H1 (cell line): ENCODE data around the gene ZBTB45. TPM values are rescaled to one million over a fixed set of nuclear protein-coding genes. Genes with fewer than 3 reads are reported as not detected.

Experiments
- E2F6 ChIP-seq: IDR thresholded peaks from 2 replicates; pipeline ENCODE4 v1.6.1; 2012; ENCODE audit warnings: inconsistent platforms
- SIX5 ChIP-seq: IDR thresholded peaks from 2 replicates; pipeline ENCODE4 v1.6.1; 2011; ENCODE audit warnings: mild to moderate bottlenecking, low read depth, low read length
- polyA plus RNA-seq, 7 experiments: library from polyadenylated mRNA; depleted of rRNA in 3 of 7; stranded (reverse) in 5 of 7; unstranded in 2 of 7; fragments of >200 nt in 5 of 7; fragments of 200-250 nt in 2 of 7; gene quantifications; 1 replicate in 5 of 7; 2 replicates in 1 of 7; 4 replicates in 1 of 7; pipeline versions ENCODE4 v1.2.1 to v1.2.3, GENCODE V29; 2011 to 2013; ENCODE audit warnings: missing spikeins in 2 of 7, mixed read lengths in 2 of 7
- total RNA-seq: library from RNA; stranded (reverse); fragmentation: NEBNext Ultra II Directional; extraction: Animal tissue kit (Norgen Biotek cat#: 25700); gene quantifications from 2 replicates; pipeline ENCODE4 v1.2.1, GENCODE V29; 2021

The ZBTB45 gene
- total and polyA plus RNA-seq, 2 of the 8 experiments (the other 6 are each of a cell fraction or from before 2014, with no cell fraction given): 16.9 to 17.2 TPM

GRCh38 chr19:58519355-58520256 lies at the start of gene ZBTB45 (continued):
- TF ChIP-seq E2F6: peak; percentile 53; the same call in 1 of the 2 replicates
- peak; percentile 54; the same call in 1 of the 2 replicates for TF ChIP-seq SIX5
